HepG2 (cell line): ENCODE data around the gene USF2. TPM values are rescaled to one million over a fixed set of nuclear protein-coding genes. Genes with fewer than 3 reads are reported as not detected.

ENCODE experiments used
- ATRX ChIP-seq: sonication (generic); formaldehyde crosslinking; IDR thresholded peaks from 2 replicates; pipeline ENCODE4 v1.4.0; 2020; ENCODE audit warnings: missing genetic modification reagents, borderline replicate concordance
- CBX1 ChIP-seq: IDR thresholded peaks from one replicate; pipeline ENCODE4 v1.6.1; 2016; ENCODE audit warnings: antibody characterized with exemption, low read depth
- CREB1 ChIP-seq, 2 experiments: fragments of 450-650 bp in 1 of 2; IDR thresholded peaks; 2 replicates each; pipeline ENCODE4 v1.6.1; 2016 to 2017; ENCODE audit warnings: control low read depth in 1 of 2, mild to moderate bottlenecking in 1 of 2, missing compliant biosample characterization in 1 of 2, missing genetic modification characterization in 1 of 2
- DRAP1 ChIP-seq: IDR thresholded peaks from 2 replicates; pipeline ENCODE4 v1.6.1; 2016; ENCODE audit warnings: missing genetic modification reagents, missing compliant biosample characterization
- IRX3 ChIP-seq: sonication (generic); formaldehyde crosslinking; IDR thresholded peaks from 2 replicates; pipeline ENCODE4 v1.8.1; 2023; ENCODE audit warnings: mild to moderate bottlenecking, low read depth, missing genetic modification reagents, borderline replicate concordance
- NFYB ChIP-seq: sonication (generic); formaldehyde crosslinking; IDR thresholded peaks from 2 replicates; pipeline ENCODE4 v1.4.0; 2020; ENCODE audit warnings: missing genetic modification reagents
- RARA ChIP-seq: IDR thresholded peaks from 2 replicates; pipeline ENCODE4 v1.6.1; 2016; ENCODE audit warnings: missing genetic modification reagents, missing compliant biosample characterization
- TBP ChIP-seq: sonication (generic); formaldehyde crosslinking; IDR thresholded peaks from 2 replicates; pipeline ENCODE4 v1.5.0; 2020; ENCODE audit warnings: missing genetic modification reagents
- TFDP2 ChIP-seq: sonication (generic); formaldehyde crosslinking; IDR thresholded peaks from 2 replicates; pipeline ENCODE4 v1.4.0; 2020; ENCODE audit warnings: missing genetic modification reagents
- TGIF2 ChIP-seq: IDR thresholded peaks from 2 replicates; pipeline ENCODE4 v1.6.1; 2016; ENCODE audit warnings: control low read depth, missing compliant biosample characterization
- TMF1 ChIP-seq: sonication (generic); formaldehyde crosslinking; IDR thresholded peaks from 2 replicates; pipeline ENCODE4 v1.8.1; 2022; ENCODE audit warnings: low read depth, missing genetic modification reagents
- XRCC5 ChIP-seq: fragments of 200-400 bp; formaldehyde crosslinking; optimal IDR thresholded peaks from 2 replicates; pipeline ENCODE3; 2017; ENCODE audit warnings: mild to moderate bottlenecking, low read length
- ZBTB2 ChIP-seq: sonication (generic); formaldehyde crosslinking; IDR thresholded peaks from 2 replicates; pipeline ENCODE4 v1.8.0; 2022; ENCODE audit warnings: low read depth, missing genetic modification reagents
- ZFP36L2 ChIP-seq: sonication (generic); formaldehyde crosslinking; IDR thresholded peaks from 2 replicates; pipeline ENCODE4 v1.4.0; 2020; ENCODE audit warnings: missing genetic modification reagents
- ZNF18 ChIP-seq: sonication (generic); formaldehyde crosslinking; IDR thresholded peaks from 2 replicates; pipeline ENCODE4 v1.8.0; 2022; ENCODE audit warnings: mild to moderate bottlenecking, missing genetic modification reagents; ENCODE audit not compliant: insufficient replicate concordance
- ZNF207 ChIP-seq: fragments of 450-650 bp; IDR thresholded peaks from 2 replicates; pipeline ENCODE4 v1.6.1; 2016; ENCODE audit warnings: antibody characterized with exemption, borderline replicate concordance
- ZNF235 ChIP-seq: sonication (generic); formaldehyde crosslinking; IDR thresholded peaks from 2 replicates; pipeline ENCODE4 v1.8.1; 2023; ENCODE audit warnings: mild to moderate bottlenecking, missing genetic modification reagents, borderline replicate concordance
- ZNF503 ChIP-seq: sonication (generic); formaldehyde crosslinking; IDR thresholded peaks from 2 replicates; pipeline ENCODE4 v1.4.0; 2020; ENCODE audit warnings: missing genetic modification reagents
- ZNF569 ChIP-seq: sonication (generic); formaldehyde crosslinking; IDR thresholded peaks from 2 replicates; pipeline ENCODE4 v1.5.0; 2020; ENCODE audit warnings: mild to moderate bottlenecking, missing genetic modification reagents, moderate library complexity, borderline replicate concordance
- ZNF704 ChIP-seq: sonication (generic); formaldehyde crosslinking; IDR thresholded peaks from 2 replicates; pipeline ENCODE4 v1.8.1; 2023; ENCODE audit warnings: mild to moderate bottlenecking, inconsistent platforms, moderate library complexity, missing genetic modification reagents, borderline replicate concordance
- ZNF747 ChIP-seq: sonication (generic); formaldehyde crosslinking; IDR thresholded peaks from 2 replicates; pipeline ENCODE4 v1.8.1; 2023; ENCODE audit warnings: missing genetic modification reagents, mild to moderate bottlenecking, borderline replicate concordance
- polyA plus RNA-seq, 8 experiments: library from polyadenylated mRNA; depleted of rRNA in 3 of 8; stranded (reverse) in 7 of 8; unstranded in 1 of 8; fragments of >200 nt; fragmentation: Illumina TruSeq in 4 of 8; extraction: Trizol in 4 of 8; gene quantifications; 2 replicates each; pipeline versions ENCODE4 v1.2.1 to v1.2.3, GENCODE V29; 2011 to 2016; ENCODE audit warnings: low read depth in 4 of 8, missing spikeins in 1 of 8, mixed read lengths in 1 of 8; ENCODE audit not compliant: insufficient read depth in 1 of 8
- total RNA-seq, 5 experiments: library from RNA; depleted of rRNA; stranded (reverse); fragments of >200 nt; fragmentation: Illumina TruSeq; extraction: Trizol; gene quantifications; 2 replicates each; pipeline ENCODE4 v1.2.3, GENCODE V29; 2016; ENCODE audit warnings: low read depth in 1 of 5

USF2 gene
- total and polyA plus RNA-seq, 2 of the 13 experiments (the other 11 are each of a cell fraction or from before 2014, with no cell fraction given), result 54.9 to 106 TPM

- TF ChIP-seq ZNF704, result no peak
- no peak for TF ChIP-seq ZNF207
- peak; percentile 79 for TF ChIP-seq TFDP2 (CRISPR knock-in tag)
- no peak for TF ChIP-seq CREB1 (IDR thresholded peaks at IDR 0.05)
- 0 out of 2 replicates have a peak, but pooled peaks have one; percentile 19 for TF ChIP-seq CREB1 (CRISPR knock-in tag; IDR thresholded peaks at IDR 0.05)
- peak; percentile 70 for TF ChIP-seq NFYB (CRISPR knock-in tag)
- no peak for TF ChIP-seq TGIF2 (CRISPR knock-in tag)
- TF ChIP-seq ATRX, result no peak
- TF ChIP-seq TBP (CRISPR knock-in tag), result no peak
- TF ChIP-seq ZNF235 (CRISPR knock-in tag), result no peak
- TF ChIP-seq RARA, result peak; percentile 82
- no peak for TF ChIP-seq CBX1
- no peak for TF ChIP-seq IRX3 (CRISPR knock-in tag)
- no peak for TF ChIP-seq TMF1 (CRISPR knock-in tag)
- no peak for TF ChIP-seq DRAP1 (CRISPR knock-in tag)
- no peak for TF ChIP-seq XRCC5
- TF ChIP-seq ZNF569 (CRISPR knock-in tag), result no peak
- no peak for TF ChIP-seq ZFP36L2
- no peak for TF ChIP-seq ZNF18 (CRISPR knock-in tag)
- no peak for TF ChIP-seq ZBTB2
- TF ChIP-seq ZNF503 (CRISPR knock-in tag), result no peak
- no peak for TF ChIP-seq ZNF747 (CRISPR knock-in tag)
Measured at GRCh38 chr19:35279985-35280821, 11.4 kb downstream of the USF2 start (continued).
